ENCODE results near the gene PDE6B. TPM values are rescaled to one million over a fixed set of nuclear protein-coding genes. Genes with fewer than 3 reads are reported as not detected.

The PDE6B gene
- total RNA-seq, 1 donor = 36.4 TPM

DNA sequence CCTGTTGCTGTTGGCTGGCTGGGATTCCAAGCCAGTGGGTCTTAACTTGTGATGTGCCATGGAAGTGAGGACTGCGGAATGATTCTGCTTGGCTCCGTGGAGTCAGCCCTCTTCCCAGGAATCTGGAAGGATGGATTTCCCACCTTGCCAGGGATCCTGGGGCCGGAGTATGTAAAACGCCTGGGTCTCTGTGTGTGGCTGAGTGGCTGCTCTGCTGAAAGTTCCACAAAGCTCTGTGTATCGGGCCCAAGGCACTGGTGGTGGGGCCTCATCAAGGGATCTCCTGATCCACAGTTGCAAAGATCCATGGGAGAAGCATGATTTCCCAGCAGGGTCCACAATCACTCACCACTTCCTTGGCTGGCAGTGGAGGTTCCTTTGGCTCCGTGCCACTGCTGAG is 25.2 kb upstream of the PDE6B start:
- no peak for DNase-seq (ENCODE audit: low read depth in 2 of 3, low spot score in 2 of 3)

DNA sequence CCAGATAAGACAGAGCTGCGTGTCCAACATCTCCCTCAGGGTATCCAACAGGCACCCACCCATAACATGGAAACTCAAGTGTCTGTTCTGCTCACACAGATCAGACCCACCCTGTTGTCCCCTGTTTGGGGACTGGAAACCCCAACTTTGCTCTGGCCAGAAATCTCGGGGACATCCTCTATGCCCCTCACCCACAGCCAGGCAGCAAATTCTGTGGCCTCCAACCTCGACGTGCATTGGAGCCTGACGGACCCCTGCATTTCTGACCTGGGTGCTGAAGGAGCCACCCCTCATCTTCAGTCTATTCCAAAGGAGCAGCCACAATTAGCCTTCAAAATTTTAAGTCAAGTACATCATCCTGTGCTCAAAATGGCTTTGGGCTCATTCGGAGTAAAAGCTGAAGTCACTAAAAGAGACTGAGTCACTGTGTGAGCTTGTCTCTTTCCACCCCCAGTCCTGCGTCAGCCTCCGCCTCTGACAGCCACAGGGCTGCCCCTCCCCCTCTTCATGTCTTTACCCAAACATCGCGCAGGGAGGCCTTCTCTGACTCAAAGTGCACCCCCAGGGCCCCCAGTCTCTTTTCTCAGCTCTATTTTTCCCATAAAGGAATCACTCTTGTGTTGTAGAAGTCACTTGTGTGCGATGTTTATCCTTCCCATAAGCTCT is 24.4 kb upstream of the PDE6B start:
- no peak for DNase-seq (ENCODE audit: low read depth in 2 of 3, low spot score in 2 of 3)

DNA sequence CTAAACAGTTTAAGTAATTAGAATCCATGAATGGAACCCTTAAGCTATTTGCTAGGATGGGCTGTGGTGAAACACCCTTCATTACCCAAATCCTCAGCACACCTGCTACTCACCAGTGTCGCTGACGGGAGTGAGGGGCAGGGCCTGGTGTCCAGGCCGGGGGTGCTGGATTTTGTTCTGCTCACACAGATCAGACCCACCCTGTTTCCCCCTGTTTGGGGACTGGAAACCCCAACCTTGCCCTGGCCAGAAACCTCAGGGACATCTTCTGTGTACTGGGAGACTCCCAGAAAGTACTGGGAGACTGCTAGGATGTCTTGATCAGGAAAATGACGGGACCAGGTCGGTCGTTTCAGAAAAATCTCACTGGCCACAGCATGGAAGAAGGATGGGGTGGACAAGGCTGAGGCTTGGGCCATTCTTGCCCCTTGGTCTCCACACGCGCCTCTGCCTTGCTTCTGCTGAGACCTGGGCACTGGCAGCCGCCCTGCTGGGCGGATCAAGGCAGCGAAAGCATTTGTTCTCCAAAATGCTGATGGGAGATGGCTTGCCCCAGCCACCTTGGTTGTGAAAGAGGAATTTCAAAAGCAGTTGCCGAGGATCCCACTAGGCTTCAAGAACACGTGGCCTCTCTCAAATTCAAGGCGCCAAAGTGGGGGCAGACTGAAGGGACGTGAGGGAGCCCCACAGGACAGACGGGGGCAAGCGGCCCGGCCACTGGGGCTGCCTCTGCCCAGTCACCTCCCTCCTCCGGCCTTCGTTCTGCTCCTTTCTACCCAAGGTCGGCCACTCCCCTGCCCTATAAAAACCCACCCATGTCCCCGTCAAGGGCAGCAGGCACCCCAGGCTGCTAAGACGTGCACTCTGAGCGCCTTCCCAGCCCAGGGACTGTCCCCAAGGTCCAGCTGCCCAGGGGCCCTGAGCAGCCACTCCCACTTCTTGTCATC is 23.5 kb upstream of the PDE6B start:
- DNase-seq (ENCODE audit: low read depth in 2 of 3, low spot score in 2 of 3) = no peak

- DNase-seq (ENCODE audit: low read depth in 2 of 3, low spot score in 2 of 3) = peak in 2 of 3 donors; percentile 52 to 71
Measured at GRCh38 chr4:602559-602942, 22.8 kb upstream of the PDE6B start.

DNA sequence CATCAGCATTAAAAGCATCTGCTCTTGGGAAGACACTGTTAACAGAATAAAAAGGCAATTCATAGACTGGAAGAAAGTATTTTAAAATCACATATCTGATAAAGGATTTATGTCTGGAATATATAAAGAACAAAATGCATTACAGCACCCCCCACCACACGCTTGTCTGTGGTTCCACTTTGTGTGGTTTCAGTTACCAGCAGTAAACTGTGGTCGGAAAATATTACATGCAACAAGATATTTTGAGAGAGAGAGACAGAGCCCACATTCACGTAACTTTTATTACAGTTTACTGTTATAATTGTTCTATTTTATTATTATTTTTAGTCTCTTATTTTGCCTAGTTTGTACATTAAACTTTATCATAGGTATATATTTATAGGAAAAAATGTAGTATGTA is 21.2 kb upstream of the PDE6B start:
- DNase-seq (ENCODE audit: low read depth in 2 of 3, low spot score in 2 of 3) = peak in 2 of 3 donors; percentile 41 to 75

- no peak for DNase-seq (ENCODE audit: low read depth in 2 of 3, low spot score in 2 of 3)
Measured at GRCh38 chr4:605702-606425, 19.5 kb upstream of the PDE6B start.

DNA sequence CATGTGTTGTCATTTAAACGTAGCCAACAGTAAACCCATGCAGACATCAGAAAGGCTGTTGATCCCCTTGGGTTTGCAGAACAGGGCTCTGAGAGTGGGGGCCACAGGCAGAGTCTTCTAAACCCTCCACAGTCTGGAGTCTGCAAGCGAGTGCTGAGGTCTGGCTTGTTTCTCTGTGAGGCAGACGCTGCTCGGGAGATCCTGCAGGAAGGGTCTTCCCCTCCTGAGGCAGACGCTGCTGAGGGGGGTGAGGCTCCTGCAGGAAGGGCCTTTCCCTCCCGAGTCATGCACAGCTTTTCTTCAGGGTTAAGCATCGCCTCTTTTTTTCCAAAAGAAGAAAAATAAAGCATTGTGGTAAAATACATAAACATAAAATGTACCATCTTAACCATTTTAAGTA is 17.1 kb upstream of the PDE6B start:
- DNase-seq (ENCODE audit: low read depth in 2 of 3, low spot score in 2 of 3) = no peak

- DNase-seq (ENCODE audit: low read depth in 2 of 3, low spot score in 2 of 3) = peak in 1 of 3 donors; percentile 9
Measured at GRCh38 chr4:609400-610050, 15.8 kb upstream of the PDE6B start.

- DNase-seq (ENCODE audit: low read depth in 2 of 3, low spot score in 2 of 3) = no peak
Measured at GRCh38 chr4:610411-611261, 14.7 kb upstream of the PDE6B start.

GRCh38 chr4:612052-612748 is 13.2 kb upstream of the PDE6B start:
- no peak for DNase-seq (ENCODE audit: low read depth in 2 of 3, low spot score in 2 of 3)

- no peak for DNase-seq (ENCODE audit: low read depth in 2 of 3, low spot score in 2 of 3)
Measured at GRCh38 chr4:612749-613125, 12.6 kb upstream of the PDE6B start.

DNA sequence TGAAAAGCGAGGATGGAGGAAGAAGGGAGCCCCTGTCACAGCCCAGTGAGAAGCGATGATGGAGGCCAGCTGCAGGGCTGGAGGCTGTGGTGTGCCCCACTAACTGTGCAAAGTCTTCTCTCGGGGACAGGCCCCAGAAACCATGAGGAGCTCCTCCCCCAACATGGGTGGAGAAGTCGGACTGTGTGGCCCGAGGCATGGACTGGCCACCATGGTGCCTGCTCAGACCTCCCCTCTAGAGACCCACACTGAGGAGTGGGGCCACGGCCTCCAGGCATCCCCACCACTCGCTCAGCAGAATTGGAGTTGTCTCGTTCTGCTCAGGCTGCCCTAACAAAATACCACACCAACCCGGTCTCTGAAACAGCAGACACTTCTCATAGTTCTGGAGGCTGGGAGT is 12.2 kb upstream of the PDE6B start:
- no peak for DNase-seq (ENCODE audit: low read depth in 2 of 3, low spot score in 2 of 3)

DNA sequence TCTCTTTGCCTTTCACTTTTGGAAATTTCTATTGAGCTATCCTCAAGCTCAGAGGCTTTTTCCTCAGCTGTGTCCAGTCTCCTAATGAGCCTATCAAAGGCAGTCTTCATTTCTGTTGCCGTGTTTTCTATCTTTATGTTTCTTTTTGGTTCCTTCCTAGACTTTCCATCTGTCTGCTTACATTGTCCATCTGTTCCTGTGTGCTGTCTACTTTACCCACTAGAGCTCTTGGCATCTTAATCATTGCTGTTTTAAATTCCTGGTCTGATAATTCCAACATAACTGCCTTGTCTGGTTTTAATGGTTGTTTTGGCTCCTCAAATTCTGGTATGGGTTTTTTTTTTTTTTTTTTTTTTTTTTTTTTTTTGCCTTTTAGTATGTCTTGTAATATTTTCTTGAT is 9.3 kb upstream of the PDE6B start:
- no peak for DNase-seq (ENCODE audit: low read depth in 2 of 3, low spot score in 2 of 3)

DNA sequence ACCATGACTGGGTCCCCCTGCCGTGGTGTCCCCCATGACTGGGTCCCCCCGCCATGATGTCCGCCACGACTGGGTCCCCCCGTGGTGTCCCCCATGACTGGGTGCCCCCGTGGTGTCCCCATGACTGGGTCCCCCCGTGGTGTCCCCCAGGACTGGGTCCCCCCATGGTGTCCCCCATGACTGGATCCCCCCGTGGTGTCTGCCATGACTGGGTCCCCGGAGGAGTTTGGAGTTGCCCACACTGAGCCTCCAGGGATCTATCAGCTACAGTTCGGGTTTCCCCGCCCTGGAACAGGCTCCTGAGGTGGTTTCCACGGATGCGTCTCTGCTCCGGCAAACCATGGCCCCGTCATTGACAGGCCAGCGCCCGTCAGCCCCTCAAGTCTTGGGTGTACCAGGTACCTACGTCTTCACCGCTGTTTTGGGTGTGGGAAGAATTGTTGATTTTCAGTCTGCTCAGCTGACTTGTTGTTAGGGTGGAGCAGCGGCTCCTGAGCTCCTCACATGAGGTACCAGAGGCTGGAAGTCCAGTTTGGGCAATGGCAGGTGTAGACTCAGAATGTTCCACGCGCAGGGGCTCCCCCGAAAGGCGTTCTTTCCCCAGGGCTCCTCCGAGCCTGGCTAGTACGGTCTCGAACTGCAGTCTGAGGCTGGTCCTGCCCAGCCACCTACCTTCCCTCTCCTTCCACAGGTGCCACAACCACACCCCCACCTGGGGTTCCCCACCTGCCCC is 8.3 kb upstream of the PDE6B start:
- DNase-seq (ENCODE audit: low read depth in 2 of 3, low spot score in 2 of 3) = no peak

DNA sequence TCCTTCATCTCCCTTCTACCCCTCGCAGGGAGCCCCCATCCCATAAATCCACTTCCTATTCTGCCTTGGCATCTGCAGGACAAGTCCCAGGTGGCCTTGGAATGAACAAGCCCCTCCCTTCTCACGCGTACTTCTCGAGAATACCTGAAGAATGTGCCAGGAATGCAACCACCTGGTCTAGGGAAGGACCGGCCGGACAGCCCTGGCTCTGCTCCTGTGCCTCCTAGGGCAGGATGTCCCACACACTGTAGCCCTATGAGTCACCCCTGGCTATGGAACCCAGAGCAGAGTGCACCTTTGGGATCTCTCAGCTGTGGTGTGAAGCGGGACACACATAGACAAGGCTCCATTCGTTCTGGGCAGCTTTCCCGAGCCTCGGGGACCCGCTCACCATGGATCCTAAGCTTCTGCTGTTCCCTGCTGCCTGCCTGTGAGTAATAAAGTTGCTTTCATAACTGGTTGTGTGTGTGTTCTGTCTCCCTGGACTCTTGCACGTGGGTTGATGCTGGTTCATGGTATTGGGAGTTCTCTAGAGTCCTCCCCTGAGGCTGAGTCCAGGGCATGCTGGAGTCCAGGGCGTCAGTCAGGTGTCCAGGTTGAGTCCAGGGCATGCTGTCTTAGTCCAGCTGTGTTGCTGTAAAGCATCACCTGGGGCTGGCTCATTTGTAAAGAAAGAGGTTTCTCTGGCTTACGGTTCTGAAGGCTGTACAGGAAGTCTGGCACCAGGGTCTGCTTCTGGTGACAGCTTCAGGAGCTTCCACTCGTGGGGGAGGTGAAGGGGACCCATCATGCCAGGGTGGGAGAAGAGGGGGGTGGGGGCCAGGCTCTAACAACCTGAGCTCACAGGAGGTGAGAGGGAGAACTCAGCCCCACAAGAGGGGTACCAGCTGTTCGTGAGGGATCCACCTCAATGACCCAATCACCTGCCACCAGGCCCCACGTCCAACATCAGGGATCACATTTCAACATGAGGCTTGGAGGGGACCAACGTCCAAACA is 7.4 kb upstream of the PDE6B start:
- no peak for DNase-seq (ENCODE audit: low read depth in 2 of 3, low spot score in 2 of 3)

DNA sequence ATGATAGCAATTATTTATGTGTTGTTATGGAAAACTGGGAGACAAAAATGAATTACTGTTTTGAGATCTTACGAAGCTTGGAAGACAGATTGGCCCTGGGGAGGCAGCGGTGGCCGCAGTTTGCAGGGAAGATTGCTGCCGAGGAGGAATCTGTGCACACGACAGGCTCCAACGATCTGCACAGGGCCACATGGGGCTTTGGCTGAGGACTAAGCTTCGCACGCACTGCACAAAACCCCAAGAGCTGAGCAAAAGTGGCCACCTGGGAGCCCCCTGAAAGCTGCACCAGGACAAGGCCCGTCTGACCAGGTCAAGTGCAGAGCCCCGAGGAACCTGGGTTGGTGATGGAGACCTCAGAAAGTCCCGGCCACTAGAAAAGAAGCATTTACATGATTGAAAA is 5.2 kb upstream of the PDE6B start:
- no peak for DNase-seq (ENCODE audit: low read depth in 2 of 3, low spot score in 2 of 3)

GRCh38 chr4:620851-621261 is 4.5 kb upstream of the PDE6B start:
- no peak for DNase-seq (ENCODE audit: low read depth in 2 of 3, low spot score in 2 of 3)

All from hematopoietic multipotent progenitor cell (in vitro differentiated cells).